GM18873 (cell line): Measurements from ENCODE around the gene PIP4P1.
"Not testable (repeated sequence)": the region's sequence is repeated elsewhere in the genome, so short reads cannot be mapped to it uniquely, and the experiment has no call there.

ENCODE experiments used
- ATAC-seq: cut with Tn5 transposase; IDR thresholded peaks from one replicate; pipeline ENCODE4 v1.9.1; 2021; ENCODE audit warnings: mild to moderate bottlenecking, moderate library complexity, moderate number of reproducible peaks; ENCODE audit not compliant: unreplicated experiment, low FRiP score

Gene PIP4P1

GRCh38 chr14:20477211-20477876 lies 16.1 kb upstream of the PIP4P1 start:
- no peak for ATAC-seq

GRCh38 chr14:20476776-20477175 lies 15.5 kb upstream of the PIP4P1 start:
- no peak for ATAC-seq

- no peak for ATAC-seq
Observed at GRCh38 chr14:20472536-20473169, 11.4 kb upstream of the PIP4P1 start.

- ATAC-seq: no peak
Observed at GRCh38 chr14:20470603-20470901, 9.3 kb upstream of the PIP4P1 start.

GRCh38 chr14:20469890-20470602 lies 8.8 kb upstream of the PIP4P1 start:
- peak; percentile 32 for ATAC-seq

GRCh38 chr14:20469242-20469889 lies 8.1 kb upstream of the PIP4P1 start, which contains the start of gene PNP:
Gene PNP (plus strand): TSS chr14:20469406. CDS start chr14:20469525, 119 bp downstream.
- peak; percentile 88 for ATAC-seq

GRCh38 chr14:20468764-20469241 lies 7.6 kb upstream of the PIP4P1 start:
- peak; percentile 3 for ATAC-seq

GRCh38 chr14:20460458-20461224 lies 593 bp downstream of the PIP4P1 start:
- no peak for ATAC-seq

GRCh38 chr14:20458031-20458789 lies 3.0 kb downstream of the PIP4P1 start:
- ATAC-seq: no peak

- no peak for ATAC-seq
Observed at GRCh38 chr14:20456971-20457370, 4.3 kb downstream of the PIP4P1 start.

- peak; percentile 28 for ATAC-seq
Observed at GRCh38 chr14:20455355-20456300, 5.6 kb downstream of the PIP4P1 start.

- peak; percentile 90 for ATAC-seq
Observed at GRCh38 chr14:20454516-20455354, 6.5 kb downstream of the PIP4P1 start, which contains the start of the genes APEX1 and OSGEP. Gene APEX1 (plus strand): TSS chr14:20455226. CDS start chr14:20455646, 420 bp downstream. Gene OSGEP (minus strand): TSS chr14:20454812. CDS start chr14:20454683, 129 bp downstream.

GRCh38 chr14:20452831-20453230 lies 8.4 kb downstream of the PIP4P1 start:
- not testable (repeated sequence) for ATAC-seq

- ATAC-seq: no peak
Observed at GRCh38 chr14:20446889-20447288, 14.3 kb downstream of the PIP4P1 start.

GRCh38 chr14:20443650-20444049 lies 17.6 kb downstream of the PIP4P1 start:
- not testable (repeated sequence) for ATAC-seq

GRCh38 chr14:20441461-20441860 lies 19.8 kb downstream of the PIP4P1 start:
- no peak for ATAC-seq

GRCh38 chr14:20440882-20441281 lies 20.4 kb downstream of the PIP4P1 start:
- ATAC-seq: no peak
